Endometrium (tissue), 2 donors: ENCODE measurements around the gene UBE2QL1.

Source experiments
- FAIRE-seq: peaks from 2 replicates; lab custom pipeline; 2012; peaks lifted over from hg19 to GRCh38; lab: Jason Lieb, UNC
- donor health status: control.
- donor health status: control.

The UBE2QL1 gene

GRCh38 chr5:6430418-6431028 is 18.1 kb upstream of the UBE2QL1 start:
- no peak for FAIRE-seq

- FAIRE-seq, result no peak
These were observed 17.2 kb upstream of the UBE2QL1 start for GRCh38 chr5:6431214-6432195.

GRCh38 chr5:6432206-6432605 is 16.5 kb upstream of the UBE2QL1 start:
- no peak for FAIRE-seq

GRCh38 chr5:6434731-6435130 is 13.9 kb upstream of the UBE2QL1 start:
- FAIRE-seq, result no peak

GRCh38 chr5:6435356-6435755 is 13.3 kb upstream of the UBE2QL1 start:
- no peak for FAIRE-seq

GRCh38 chr5:6436715-6437331 is 11.8 kb upstream of the UBE2QL1 start:
- FAIRE-seq, result no peak

- no peak for FAIRE-seq
These were observed 8.8 kb upstream of the UBE2QL1 start for GRCh38 chr5:6439588-6440550.

- FAIRE-seq, result no peak
These were observed 6.3 kb upstream of the UBE2QL1 start for GRCh38 chr5:6442333-6442732.

GRCh38 chr5:6443326-6443725 is 5.3 kb upstream of the UBE2QL1 start:
- no peak for FAIRE-seq

GRCh38 chr5:6446042-6446441 is 2.6 kb upstream of the UBE2QL1 start:
- no peak for FAIRE-seq

GRCh38 chr5:6446626-6447309 is 1.9 kb upstream of the UBE2QL1 start:
- no peak for FAIRE-seq

- no peak for FAIRE-seq
These were observed 1.1 kb upstream of the UBE2QL1 start for GRCh38 chr5:6447384-6448140.

- FAIRE-seq, result no peak
These were observed 543 bp upstream of the UBE2QL1 start for GRCh38 chr5:6448141-6448491.

- FAIRE-seq, result no peak
These were observed 953 bp downstream of the UBE2QL1 start for GRCh38 chr5:6449465-6450158.

- no peak for FAIRE-seq
These were observed 1.7 kb downstream of the UBE2QL1 start for GRCh38 chr5:6450319-6450833.

GRCh38 chr5:6452622-6453504 is 4.2 kb downstream of the UBE2QL1 start:
- FAIRE-seq, result no peak

GRCh38 chr5:6453937-6454560 is 5.4 kb downstream of the UBE2QL1 start:
- no peak for FAIRE-seq

GRCh38 chr5:6454628-6455053 is 6.0 kb downstream of the UBE2QL1 start:
- no peak for FAIRE-seq
